IgD-negative memory B cell (primary cell): ENCODE data around the gene CDK11B. TPM values are rescaled to one million over a fixed set of nuclear protein-coding genes. Genes with fewer than 3 reads are reported as not detected.
"Not testable (repeated sequence)": the region's sequence is repeated elsewhere in the genome, so short reads cannot be mapped to it uniquely, and the experiment has no call there.

Experiments used
- H3K27ac Mint-ChIP-seq, 3 donors: one replicate each; pipeline ENCODE4 v1.8.0; 2020 to 2022; ENCODE audit warnings: mild to moderate bottlenecking in 3 of 3, mixed read lengths in 3 of 3, moderate library complexity in 1 of 3
- H3K27me3 Mint-ChIP-seq: one replicate; pipeline ENCODE4 v1.8.0; 2021; ENCODE audit warnings: mixed read lengths
- H3K36me3 Mint-ChIP-seq: one replicate; pipeline ENCODE4 v1.8.0; 2020; ENCODE audit warnings: mild to moderate bottlenecking, mixed read lengths
- H3K4me1 Mint-ChIP-seq, 3 donors: one replicate each; pipeline ENCODE4 v1.8.0; 2020 to 2022; ENCODE audit warnings: mixed read lengths in 3 of 3, mild to moderate bottlenecking in 1 of 3
- H3K4me3 Mint-ChIP-seq, 4 donors: one replicate each; pipeline ENCODE4 v1.8.0; 2020 to 2022; ENCODE audit warnings: mild to moderate bottlenecking in 4 of 4, mixed read lengths in 4 of 4, moderate library complexity in 3 of 4
- H3K9me3 Mint-ChIP-seq, 3 donors: one replicate each; pipeline ENCODE4 v1.8.0; 2020 to 2021; ENCODE audit warnings: mixed read lengths in 3 of 3, mild to moderate bottlenecking in 1 of 3
- polyA plus RNA-seq: library from polyadenylated mRNA; unstranded; fragments of 300-500 nt; fragmentation: Illumina TruSeq; gene quantifications from one replicate; pipeline ENCODE4 v1.2.3, GENCODE V29; 2021

CDK11B gene
- polyA plus RNA-seq, 1 donor from 2014 or later: 19.9 TPM

DNA sequence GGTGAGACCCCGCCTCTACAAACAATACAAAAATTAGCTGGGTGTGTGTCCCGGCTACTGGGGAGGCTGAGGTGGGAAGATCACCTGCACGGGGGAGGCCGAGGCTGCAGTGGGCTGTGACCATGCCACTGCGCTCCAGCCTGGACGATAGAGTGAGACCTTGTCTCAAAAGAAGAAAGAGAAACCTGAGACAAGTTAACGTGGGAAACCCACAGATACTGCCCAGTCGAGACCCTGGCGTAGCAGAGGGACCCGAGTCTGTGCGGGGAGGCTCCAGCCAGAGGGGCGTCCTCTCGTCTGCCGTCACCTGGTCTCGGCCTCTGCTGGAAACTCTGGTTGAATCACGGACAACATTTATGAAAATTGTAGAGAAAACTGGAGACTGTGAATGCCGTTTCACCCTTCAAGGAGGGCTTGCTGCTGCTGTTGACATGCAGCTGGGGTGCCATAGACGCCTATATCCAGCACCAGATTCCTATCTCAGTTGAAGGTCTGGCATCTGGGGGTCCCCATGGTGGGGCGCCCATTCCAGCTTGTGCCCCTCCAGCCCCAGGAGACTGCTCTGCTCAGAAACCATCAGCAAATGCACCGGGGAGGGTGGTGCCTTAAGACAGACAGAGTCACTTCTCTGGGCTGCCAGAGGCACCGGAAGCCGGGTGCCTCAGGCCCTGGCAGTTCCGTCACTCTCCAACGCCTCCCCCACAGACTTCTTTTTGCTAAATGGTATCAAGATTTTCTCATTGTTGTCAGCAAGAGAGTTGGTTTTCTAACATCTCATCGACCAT, 13.6 kb upstream of the CDK11B start:
- Mint-ChIP-seq H3K27me3 (no peaks in the 10 kb centered on the region), H3K27ac (peak overlapping the region in 2 of 3 donors; percentile 71 to 82), H3K36me3 (no peaks in the 10 kb centered on the region), H3K4me1 (peaks cover 0 to 2% (median under 1%) of the 10 kb centered on the region in 3 donors), H3K9me3 (no peaks in the 10 kb centered on the region), H3K4me3 (peak overlapping the region in 2 of 4 donors; percentile 41 to 55)

DNA sequence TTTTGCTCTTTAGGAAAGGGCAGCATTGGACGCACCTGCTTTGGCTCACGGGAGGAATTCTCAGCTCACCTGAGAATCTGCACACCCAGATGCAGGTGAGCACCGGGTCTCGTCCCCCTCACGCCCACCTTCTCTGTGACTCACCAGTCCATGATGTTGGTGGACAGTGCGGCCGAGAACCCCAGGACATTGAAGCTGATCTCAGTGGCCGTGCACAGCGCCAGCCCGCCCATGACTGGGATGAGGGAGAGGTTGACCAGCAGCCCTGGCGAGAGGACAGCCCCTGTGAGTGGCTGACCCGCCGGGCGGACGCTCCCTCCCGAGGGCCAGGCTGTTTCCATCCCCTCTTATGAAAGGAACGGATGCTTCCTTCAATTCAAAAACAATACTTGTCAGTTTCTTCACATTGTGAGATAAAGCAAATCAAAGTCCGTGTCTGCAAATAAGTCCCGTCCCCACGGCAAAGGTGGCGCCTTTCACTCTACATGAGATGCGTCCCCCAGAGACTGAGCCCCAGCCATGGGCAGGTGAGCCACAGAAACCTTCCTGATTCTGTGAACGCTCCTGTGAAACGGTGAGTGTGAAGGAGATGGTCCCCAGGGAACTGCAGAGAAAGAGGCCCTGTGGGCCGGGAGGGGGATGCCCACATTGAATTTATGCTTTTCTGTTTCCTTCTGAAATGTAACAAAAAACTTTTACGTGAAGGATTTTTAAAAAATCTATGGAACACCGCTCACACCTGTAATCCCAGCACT, 12.7 kb upstream of the CDK11B start:
- Mint-ChIP-seq H3K4me3 (peak overlapping the region in 2 of 4 donors; percentile 39 to 41), H3K36me3 (no peaks in the 10 kb centered on the region), H3K9me3 (no peaks in the 10 kb centered on the region), H3K4me1 (peaks cover 0 to 2% (median 0%) of the 10 kb centered on the region in 3 donors), H3K27me3 (no peaks in the 10 kb centered on the region), H3K27ac (peak overlapping the region in 2 of 3 donors; percentile 32 to 71)

DNA sequence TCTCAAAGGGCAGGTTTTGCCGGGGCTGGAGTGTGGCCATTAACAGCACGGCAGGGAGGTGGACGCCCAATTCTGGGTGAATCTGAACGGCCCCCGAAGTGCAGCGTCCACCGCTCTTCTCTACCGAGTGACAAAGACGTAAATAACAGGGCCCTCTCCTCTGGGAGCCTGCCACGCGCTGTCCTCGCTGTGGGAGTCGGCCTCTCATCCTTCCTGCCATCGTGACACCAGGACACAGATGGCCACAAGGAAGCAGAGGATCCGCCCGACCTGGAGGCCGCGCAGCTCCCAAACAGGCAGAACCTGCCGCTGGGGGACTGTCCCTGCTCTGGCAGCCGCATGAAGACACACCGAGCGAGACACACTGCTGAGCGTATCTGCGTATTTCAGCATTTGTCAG, 12.1 kb upstream of the CDK11B start:
- H3K4me1 Mint-ChIP-seq: peaks cover 0 to 2% (median 0%) of the 10 kb centered on the region in 3 donors
- no peaks in the 10 kb centered on the region for H3K36me3 Mint-ChIP-seq
- H3K9me3 Mint-ChIP-seq: no peaks in the 10 kb centered on the region
- no peak overlapping the region for H3K4me3 Mint-ChIP-seq
- no peaks in the 10 kb centered on the region for H3K27me3 Mint-ChIP-seq
- H3K27ac Mint-ChIP-seq: peak overlapping the region in 1 of 3 donors; percentile 16

DNA sequence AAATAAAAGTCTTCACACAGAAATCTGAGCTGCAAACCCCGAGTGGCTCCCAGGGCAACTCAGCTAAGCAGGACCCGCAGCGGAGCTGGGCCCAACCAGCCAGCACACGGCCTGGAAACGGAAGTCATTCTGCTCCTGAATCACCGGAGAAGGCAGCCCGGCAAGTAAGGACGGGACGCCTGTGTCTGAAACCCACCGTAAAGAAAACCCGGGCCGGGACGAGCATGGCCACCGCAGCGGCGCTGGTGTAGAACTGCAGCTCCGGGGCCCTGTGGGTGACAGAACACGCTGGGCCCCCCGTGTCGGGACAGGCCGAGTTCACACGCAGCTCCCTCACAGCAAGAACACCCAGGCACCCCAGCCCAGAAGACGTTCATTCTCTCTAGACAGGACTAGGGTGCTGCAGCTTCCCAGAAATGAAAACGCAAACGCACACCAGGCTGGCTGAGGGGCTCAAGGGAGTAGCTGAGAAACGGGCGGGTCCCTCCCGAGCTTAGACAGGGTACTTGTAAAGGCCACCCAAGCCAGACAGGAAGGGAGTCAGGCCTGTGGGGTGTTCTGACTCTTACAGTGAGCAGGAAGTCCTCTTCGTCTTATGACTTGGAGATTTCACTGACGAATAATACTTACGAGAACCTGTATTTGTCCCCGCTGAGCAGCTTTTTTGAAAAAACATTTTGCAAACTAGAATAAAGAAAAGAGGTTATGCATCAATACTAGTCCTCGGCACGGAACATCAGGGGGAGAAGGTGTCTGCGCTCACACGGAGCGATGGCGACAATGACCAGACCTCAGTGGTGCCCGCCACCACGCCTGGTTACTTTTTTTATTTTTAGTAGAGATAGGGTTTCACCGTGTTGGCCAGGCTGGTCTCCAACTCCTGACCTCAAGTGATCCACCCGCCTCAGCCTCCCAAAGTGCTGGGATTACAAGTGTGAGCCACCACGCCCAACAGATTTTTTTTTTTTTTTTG, 10.9 kb upstream of the CDK11B start:
- H3K27ac Mint-ChIP-seq: no peak overlapping the region
- H3K4me1 Mint-ChIP-seq: peaks cover 0 to 2% (median 0%) of the 10 kb centered on the region in 3 donors
- no peaks in the 10 kb centered on the region for H3K9me3 Mint-ChIP-seq
- no peak overlapping the region for H3K4me3 Mint-ChIP-seq
- H3K36me3 Mint-ChIP-seq: no peaks in the 10 kb centered on the region
- H3K27me3 Mint-ChIP-seq: no peaks in the 10 kb centered on the region

DNA sequence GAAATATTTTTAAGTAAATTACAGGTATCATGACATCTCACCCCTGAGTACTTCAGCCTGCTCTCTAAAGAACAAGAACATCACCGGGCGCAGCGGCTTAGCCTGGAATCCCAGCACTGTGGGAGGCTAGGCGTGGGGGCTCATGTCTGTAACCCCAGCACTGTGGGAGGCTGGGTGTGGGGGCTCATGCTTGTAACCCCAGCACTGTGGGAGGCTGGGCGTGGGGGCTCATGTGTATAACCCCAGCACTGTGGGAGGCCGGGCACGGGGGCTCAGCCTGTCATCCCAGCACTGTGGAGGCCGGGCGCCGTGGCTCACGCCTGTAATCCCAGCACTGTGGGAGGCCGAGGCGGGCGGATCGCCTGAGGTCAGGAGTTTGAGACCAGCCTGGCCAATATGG, 7.7 kb upstream of the CDK11B start:
- Mint-ChIP-seq H3K4me3 (no peak overlapping the region), H3K9me3 (no peaks in the 10 kb centered on the region), H3K27me3 (no peaks in the 10 kb centered on the region), H3K36me3 (no peaks in the 10 kb centered on the region), H3K4me1 (peaks cover 0 to 1% (median 0%) of the 10 kb centered on the region in 3 donors), H3K27ac (peak overlapping the region in 1 of 3 donors; percentile 48)

DNA sequence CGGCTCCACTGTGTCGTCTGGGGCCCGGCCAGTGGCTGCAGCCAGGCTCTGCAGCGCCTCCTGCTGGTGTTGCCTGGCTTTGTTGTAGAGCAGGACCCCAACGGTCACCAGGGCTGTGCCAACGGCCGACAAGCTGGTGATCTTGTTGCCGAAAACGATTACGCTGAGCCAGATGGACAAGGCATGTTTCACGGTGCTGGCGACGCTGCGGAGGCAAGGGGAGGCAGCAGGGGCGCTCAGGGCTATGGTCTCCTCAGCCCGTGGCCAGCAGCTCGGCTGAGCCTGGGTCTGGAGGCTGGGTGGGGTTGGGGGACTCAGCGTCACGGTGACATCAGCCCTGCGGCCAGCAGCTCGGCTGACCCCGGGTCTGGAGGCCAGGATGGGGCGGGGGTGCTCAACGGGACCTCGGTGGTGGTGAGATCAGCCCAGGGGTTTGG, 7.0 kb upstream of the CDK11B start:
- no peaks in the 10 kb centered on the region for H3K9me3 Mint-ChIP-seq
- H3K36me3 Mint-ChIP-seq: no peaks in the 10 kb centered on the region
- H3K4me1 Mint-ChIP-seq: peaks cover 0 to 1% (median 0%) of the 10 kb centered on the region in 3 donors
- H3K27ac Mint-ChIP-seq: no peak overlapping the region
- no peak overlapping the region for H3K4me3 Mint-ChIP-seq
- no peaks in the 10 kb centered on the region for H3K27me3 Mint-ChIP-seq

DNA sequence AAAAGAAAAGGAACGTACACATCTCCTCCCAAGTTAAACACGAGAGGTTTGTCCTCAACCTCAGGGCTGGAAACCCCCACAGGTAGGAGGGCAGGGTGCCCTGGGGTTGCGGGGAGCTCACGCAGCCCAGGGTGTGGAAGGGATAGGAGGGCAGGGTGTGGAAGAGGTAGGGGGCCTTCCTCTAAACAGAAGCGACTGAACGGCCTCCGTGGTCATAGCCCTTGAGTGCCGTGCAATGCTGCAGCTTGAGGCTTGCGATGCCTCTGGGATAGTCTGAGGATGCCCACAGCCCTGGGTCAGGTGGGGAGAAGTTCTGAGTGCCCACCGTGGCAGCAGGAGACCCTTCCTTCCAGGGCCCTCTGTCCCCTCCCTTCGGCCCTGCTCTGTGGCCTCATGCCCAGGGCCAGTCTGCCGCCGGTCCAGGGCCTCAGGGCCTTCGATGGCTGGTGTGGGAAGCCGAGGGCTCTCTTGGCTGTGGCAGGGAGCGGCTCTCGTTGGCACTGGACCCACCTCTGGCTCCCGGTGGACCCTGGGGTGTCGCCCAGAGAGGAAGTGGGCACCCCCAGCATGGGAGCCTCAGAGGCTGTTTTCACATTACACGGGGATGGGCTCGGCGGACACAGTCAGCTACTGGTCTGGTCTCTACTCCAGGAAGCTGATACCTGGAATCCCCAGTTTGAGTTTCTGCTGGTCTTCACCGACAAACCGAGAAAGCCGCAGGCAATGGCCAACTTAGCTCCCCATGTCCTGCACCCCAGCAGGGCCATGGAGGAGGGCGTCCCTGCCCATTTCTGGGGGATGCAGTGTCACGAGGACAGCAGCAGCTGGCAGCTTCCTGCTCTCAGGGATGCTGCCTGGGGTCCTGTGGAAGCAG, 6.4 kb upstream of the CDK11B start:
- Mint-ChIP-seq H3K9me3 (no peaks in the 10 kb centered on the region), H3K27ac (no peak overlapping the region), H3K36me3 (no peaks in the 10 kb centered on the region), H3K27me3 (no peaks in the 10 kb centered on the region), H3K4me1 (peaks cover 0 to 1% (median 0%) of the 10 kb centered on the region in 3 donors), H3K4me3 (no peak overlapping the region)

DNA sequence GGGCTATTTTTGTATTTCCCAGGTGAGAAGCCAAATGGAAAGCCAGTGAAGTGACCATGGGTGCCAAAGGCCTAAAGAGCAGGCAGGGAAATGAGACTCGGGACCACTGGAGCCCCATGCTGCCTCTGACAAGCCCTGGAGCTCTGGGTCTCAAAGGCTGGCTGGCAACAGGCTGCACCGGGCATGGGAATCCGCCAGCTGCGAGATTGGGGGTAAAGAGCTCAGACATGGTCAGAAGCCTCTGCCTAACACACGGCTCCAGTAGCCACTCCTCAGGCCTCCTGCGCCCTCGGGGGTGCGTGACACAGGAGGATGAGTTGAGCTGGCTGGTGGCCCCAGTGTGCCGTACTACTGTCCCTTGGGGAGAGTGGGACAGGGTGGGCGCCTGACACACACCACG, 5.5 kb upstream of the CDK11B start:
- H3K27ac Mint-ChIP-seq, H3K4me3 Mint-ChIP-seq, H3K36me3 Mint-ChIP-seq, H3K4me1 Mint-ChIP-seq, H3K27me3 Mint-ChIP-seq, H3K9me3 Mint-ChIP-seq: not testable (repeated sequence)

DNA sequence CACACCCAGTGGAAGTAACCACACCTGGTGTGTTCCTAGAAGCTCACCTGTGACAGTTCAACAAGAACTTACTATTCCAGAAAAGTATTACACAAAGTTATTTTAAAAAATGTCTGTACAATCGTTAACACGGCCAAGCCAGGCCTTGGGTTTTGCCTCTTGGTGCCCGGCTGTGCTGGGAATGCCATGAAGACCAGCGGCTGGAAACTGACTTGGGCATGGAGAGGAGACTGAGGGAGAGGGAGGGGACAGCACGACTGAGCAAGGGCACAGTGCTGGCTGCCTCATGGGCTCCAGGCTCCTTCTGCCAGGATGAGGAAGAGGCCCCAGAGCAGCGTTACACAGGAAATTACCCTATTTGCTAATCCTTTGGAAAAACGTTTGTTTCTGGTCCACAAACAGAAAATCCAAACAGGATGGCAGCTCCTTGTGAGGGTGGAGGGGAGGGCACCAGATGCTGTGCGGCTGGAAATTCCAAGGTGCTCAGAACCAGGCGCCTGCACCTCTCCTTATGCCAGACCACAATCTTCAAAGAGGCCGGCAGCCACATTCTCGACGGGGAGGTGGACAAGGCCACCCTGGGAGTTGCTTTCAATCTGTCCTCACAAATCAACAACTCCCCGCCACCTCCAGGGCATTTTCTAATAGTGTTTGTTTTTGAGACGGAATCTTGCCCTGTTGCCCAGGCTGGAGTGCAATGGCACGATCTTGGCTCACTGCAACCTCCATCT, 4.2 kb upstream of the CDK11B start:
- H3K36me3 Mint-ChIP-seq, H3K27me3 Mint-ChIP-seq, H3K4me3 Mint-ChIP-seq, H3K4me1 Mint-ChIP-seq, H3K9me3 Mint-ChIP-seq: not testable (repeated sequence)
- H3K27ac Mint-ChIP-seq: peak overlapping the region in 1 of 3 donors; percentile 35

DNA sequence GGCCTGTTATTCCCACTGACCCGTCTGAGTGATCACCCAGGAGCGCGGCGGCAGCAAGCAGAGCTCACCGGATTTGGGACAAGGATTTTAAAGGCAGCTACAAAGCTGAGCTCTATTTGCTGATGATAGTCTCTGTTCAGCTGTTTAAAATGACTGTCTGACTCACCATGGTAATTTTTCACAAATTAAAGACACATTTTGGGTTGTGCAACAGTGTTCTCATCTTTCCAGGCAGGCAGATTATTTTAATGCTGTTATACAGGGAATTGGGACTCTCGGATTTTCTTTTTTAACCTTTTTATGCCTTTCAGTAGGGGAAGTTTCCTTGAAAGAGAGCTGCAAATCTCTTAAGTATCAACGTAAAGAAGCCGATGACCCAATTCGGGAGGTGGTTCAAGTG, 3.6 kb upstream of the CDK11B start:
- H3K36me3 Mint-ChIP-seq, H3K27me3 Mint-ChIP-seq, H3K9me3 Mint-ChIP-seq, H3K4me1 Mint-ChIP-seq, H3K4me3 Mint-ChIP-seq: not testable (repeated sequence)
- H3K27ac Mint-ChIP-seq: peak overlapping the region in 1 of 3 donors; percentile 35

DNA sequence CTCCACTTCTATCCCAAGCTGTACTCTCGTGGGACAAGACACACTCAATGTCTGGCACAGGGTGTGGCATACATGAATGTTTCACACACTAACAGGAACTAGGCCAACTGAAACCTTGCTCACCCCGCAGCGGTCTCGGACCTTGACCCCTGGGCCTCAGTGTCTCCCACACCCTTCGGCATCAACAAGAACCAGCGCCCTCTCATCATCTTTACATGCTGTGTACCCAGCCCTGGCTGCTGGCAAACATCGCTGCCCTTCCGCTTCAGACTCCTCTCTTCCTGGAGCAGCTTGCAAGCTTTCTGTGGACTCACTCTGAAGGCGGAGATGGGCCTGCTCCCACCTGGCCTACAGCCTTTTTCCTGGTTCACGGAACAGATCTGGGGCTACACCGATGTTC, 10.5 kb downstream of the CDK11B start:
- H3K27me3 Mint-ChIP-seq, H3K4me1 Mint-ChIP-seq, H3K36me3 Mint-ChIP-seq, H3K9me3 Mint-ChIP-seq, H3K4me3 Mint-ChIP-seq: not testable (repeated sequence)
- H3K27ac Mint-ChIP-seq: peak overlapping the region in 1 of 3 donors; percentile 65

DNA sequence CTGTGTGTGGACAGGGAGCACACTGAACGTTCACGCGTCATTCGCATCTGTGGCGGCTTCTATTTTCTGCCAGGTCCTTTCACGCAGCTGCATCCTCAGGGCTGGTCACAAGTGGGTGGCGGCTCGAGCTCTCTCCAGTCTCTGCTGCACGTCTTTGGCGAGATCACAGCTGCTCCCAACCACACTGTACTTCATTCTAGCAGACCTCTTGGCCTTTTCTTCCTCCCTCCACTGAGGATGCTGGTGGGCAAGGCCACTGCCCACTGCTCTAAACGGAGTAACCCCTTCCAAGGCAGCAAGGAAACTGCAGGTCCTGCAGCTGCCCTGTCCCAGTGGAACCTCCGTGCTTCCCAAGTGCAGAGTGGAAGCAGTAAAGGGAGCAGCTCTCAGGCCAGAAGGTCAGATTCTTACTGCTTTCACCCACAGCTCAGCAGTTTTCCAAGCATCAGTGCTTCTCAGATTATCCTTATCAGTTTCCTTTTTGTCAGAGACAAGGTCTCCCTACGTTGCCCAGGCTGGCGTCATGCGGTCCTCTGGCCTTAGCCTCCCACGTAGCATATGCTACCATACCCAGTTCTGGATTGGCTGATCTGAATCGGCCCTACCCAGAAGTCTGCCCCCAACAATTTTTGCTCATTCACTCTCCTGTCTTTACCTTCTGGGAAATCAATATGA, 11.1 kb downstream of the CDK11B start:
- not testable (repeated sequence) for H3K4me3 Mint-ChIP-seq, H3K9me3 Mint-ChIP-seq, H3K4me1 Mint-ChIP-seq, H3K27me3 Mint-ChIP-seq, H3K36me3 Mint-ChIP-seq
- H3K27ac Mint-ChIP-seq: peak overlapping the region in 1 of 3 donors; percentile 65

DNA sequence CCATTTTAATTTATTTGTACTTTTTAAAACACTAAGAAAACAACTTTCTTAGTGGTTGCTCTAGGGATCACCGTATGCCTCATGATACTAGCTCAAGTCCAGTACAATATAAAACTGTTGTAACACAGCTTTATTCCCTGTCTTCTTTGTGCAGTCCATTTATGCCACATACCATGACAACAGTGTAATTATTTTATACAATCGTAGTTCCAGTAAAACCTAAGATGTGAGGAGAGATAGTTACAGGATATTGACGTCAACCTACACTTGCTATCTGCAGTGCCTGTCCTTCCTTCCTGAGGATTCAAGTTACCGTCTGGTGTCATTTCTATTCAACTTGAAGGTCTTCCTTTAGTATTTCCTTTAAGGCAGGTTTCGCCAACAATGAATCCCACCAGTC, 12.5 kb downstream of the CDK11B start:
- H3K4me1 Mint-ChIP-seq, H3K4me3 Mint-ChIP-seq, H3K36me3 Mint-ChIP-seq, H3K9me3 Mint-ChIP-seq, H3K27me3 Mint-ChIP-seq: not testable (repeated sequence)
- H3K27ac Mint-ChIP-seq: peak overlapping the region in 1 of 3 donors; percentile 24
